CD14-positive monocyte (primary cell): Measurements from ENCODE around the gene LAG3. TPM values are rescaled to one million over a fixed set of nuclear protein-coding genes. Genes with fewer than 3 reads are reported as not detected.
A peak's percentile ranks its signal among the peaks of the same experiment; 100 is the strongest.

Experiments used
- DNase-seq, 3 donors: peaks; one replicate each; pipeline ENCODE4 v3.0.0-alpha.2; 2011 to 2022
- H2AFZ ChIP-seq: 2 replicates; pipeline ENCODE4 v1.6.0; 2012; ENCODE audit warnings: mild to moderate bottlenecking, low read depth, low read length, inconsistent platforms; ENCODE audit not compliant: insufficient read depth, poor library complexity, severe bottlenecking
- H3K27ac ChIP-seq, 2 donors: 1 replicate in 1 of 2; 2 replicates in 1 of 2; pipeline ENCODE4 v1.5.1; 2012 to 2013; ENCODE audit warnings: low read length in 2 of 2, control low read depth in 1 of 2, inconsistent platforms in 1 of 2, low read depth in 1 of 2, mild to moderate bottlenecking in 1 of 2
- H3K27me3 ChIP-seq, 2 donors: one replicate each; pipeline versions ENCODE4 v1.6.0 to v1.6.1; 2011 to 2013; ENCODE audit warnings: low read length in 2 of 2; ENCODE audit not compliant: control insufficient read depth in 2 of 2, insufficient read depth in 2 of 2
- H3K36me3 ChIP-seq, 2 donors: replicated peaks in 1 of 2; 1 replicate in 1 of 2; 2 replicates in 1 of 2; pipeline versions ENCODE4 v1.5.1 to v1.6.1; 2012 to 2013; ENCODE audit warnings: low read length in 2 of 2, control low read depth in 1 of 2, inconsistent platforms in 1 of 2, mild to moderate bottlenecking in 1 of 2; ENCODE audit not compliant: insufficient read depth in 2 of 2, control insufficient read depth in 1 of 2
- H3K4me1 ChIP-seq, 2 donors: 1 replicate in 1 of 2; 2 replicates in 1 of 2; pipeline versions ENCODE4 v1.5.1 to v1.6.1; 2012 to 2013; ENCODE audit warnings: low read length in 2 of 2, control low read depth in 1 of 2, inconsistent platforms in 1 of 2, mild to moderate bottlenecking in 1 of 2, moderate library complexity in 1 of 2; ENCODE audit not compliant: insufficient read depth in 2 of 2, control insufficient read depth in 1 of 2
- H3K4me2 ChIP-seq: replicated peaks from 2 replicates; pipeline ENCODE3; 2012; ENCODE audit warnings: low read length, moderate library complexity, mild to moderate bottlenecking; ENCODE audit not compliant: poor library complexity, severe bottlenecking; ENCODE audit errors: extremely low read depth
- H3K4me3 ChIP-seq, 3 experiments: fragments of 200-600 bp in 1 of 3; sonication (generic) in 1 of 3; replicated peaks in 1 of 3; 1 replicate in 2 of 3; 2 replicates in 1 of 3; pipeline ENCODE4 v1.5.1; 2011 to 2013; ENCODE audit warnings: low read length in 3 of 3, mild to moderate bottlenecking in 3 of 3, control low read depth in 2 of 3, low read depth in 2 of 3, inconsistent platforms in 1 of 3, moderate library complexity in 1 of 3
- H3K79me2 ChIP-seq: 2 replicates; pipeline ENCODE4 v1.6.0; 2012; ENCODE audit warnings: mild to moderate bottlenecking, control low read depth, inconsistent platforms, low read length, moderate library complexity; ENCODE audit not compliant: insufficient read depth
- H3K9ac ChIP-seq: 2 replicates; pipeline ENCODE4 v1.6.0; 2017; ENCODE audit warnings: low read length, mild to moderate bottlenecking; ENCODE audit not compliant: insufficient read depth, poor library complexity, severe bottlenecking
- H3K9me3 ChIP-seq, 2 donors: replicated peaks in 1 of 2; 1 replicate in 1 of 2; 2 replicates in 1 of 2; pipeline versions ENCODE4 v1.5.1 to v1.6.1; 2012 to 2013; ENCODE audit warnings: low read length in 2 of 2, control low read depth in 1 of 2; ENCODE audit not compliant: control insufficient read depth in 1 of 2, insufficient read depth in 1 of 2
- H4K20me1 ChIP-seq: 2 replicates; pipeline ENCODE4 v1.6.0; 2012; ENCODE audit warnings: mild to moderate bottlenecking, low read length, control low read depth, moderate library complexity; ENCODE audit not compliant: insufficient read depth
- H3K27ac Mint-ChIP-seq, 7 donors: one replicate each; pipeline ENCODE4 v1.8.0; 2020; ENCODE audit warnings: mild to moderate bottlenecking in 7 of 7, mixed read lengths in 7 of 7, moderate library complexity in 6 of 7, inconsistent platforms in 2 of 7
- H3K27me3 Mint-ChIP-seq, 3 donors: one replicate each; pipeline ENCODE4 v1.8.0; 2021 to 2022; ENCODE audit warnings: low read depth in 3 of 3, mild to moderate bottlenecking in 3 of 3, mixed read lengths in 3 of 3, moderate library complexity in 3 of 3, inconsistent platforms in 1 of 3
- H3K36me3 Mint-ChIP-seq, 2 donors: one replicate each; pipeline ENCODE4 v1.8.0; 2020; ENCODE audit warnings: mixed read lengths in 2 of 2, inconsistent platforms in 1 of 2, mild to moderate bottlenecking in 1 of 2
- H3K4me1 Mint-ChIP-seq: one replicate; pipeline ENCODE4 v1.8.0; 2020; ENCODE audit warnings: mild to moderate bottlenecking, mixed read lengths
- H3K4me3 Mint-ChIP-seq, 2 donors: one replicate each; pipeline ENCODE4 v1.8.0; 2020; ENCODE audit warnings: mild to moderate bottlenecking in 2 of 2, mixed read lengths in 2 of 2, moderate library complexity in 1 of 2
- H3K9me3 Mint-ChIP-seq, 7 donors: one replicate each; pipeline ENCODE4 v1.8.0; 2020 to 2022; ENCODE audit warnings: mixed read lengths in 7 of 7, mild to moderate bottlenecking in 6 of 7, moderate library complexity in 6 of 7, inconsistent platforms in 2 of 7
- CTCF ChIP-seq: fragments of 200-600 bp; IDR thresholded peaks from one replicate; pipeline ENCODE4 v1.8.0; 2022; ENCODE audit warnings: antibody characterized with exemption, mild to moderate bottlenecking
- WGBS: methylation state at CpG from one replicate; pipeline ENCODE4 v1.1.5; 2013; ENCODE audit warnings: missing lambda C conversion rate; ENCODE audit not compliant: insufficient coverage; 5-methylcytosine and 5-hydroxymethylcytosine counted together
- intact Hi-C, 2 donors: fragments of 100-400 bp; cut with micrococcal nuclease; formaldehyde crosslinking; loops; one replicate each; pipeline versions ENCODE4 v1.15.0 to v1.15.1; 2023
- polyA plus RNA-seq, 3 donors: library from polyadenylated mRNA; depleted of rRNA in 1 of 3; unstranded in 2 of 3; stranded (reverse) in 1 of 3; fragments of 300-500 nt in 2 of 3; fragments of >200 nt in 1 of 3; fragmentation: Illumina TruSeq in 2 of 3; gene quantifications; 1 replicate in 2 of 3; 2 replicates in 1 of 3; pipeline ENCODE4 v1.2.3, GENCODE V29; 2012 to 2021

LAG3 gene
- polyA plus RNA-seq, 3 donors = 0.04 TPM; not detected in 2

GRCh38 chr12:6769666-6770065 is 2.7 kb upstream of the LAG3 start:
- intact Hi-C loops = no loop called here
- Histone ChIP-seq H4K20me1 (no peaks in the 10 kb centered on the region), H3K4me2 (no peak overlapping the region), H2AFZ (no peak overlapping the region), H3K27ac (no peak overlapping the region), H3K79me2 (no peaks in the 10 kb centered on the region), H3K9ac (no peak overlapping the region), H3K4me3 (no peak overlapping the region), H3K9me3 (peaks cover 0 to 16% of the 10 kb centered on the region in 2 donors), H3K4me1 (peaks cover 42 to 62% of the 10 kb centered on the region in 2 donors), H3K36me3 (no peaks in the 10 kb centered on the region), H3K27me3 (peaks cover 30 to 69% of the 10 kb centered on the region in 2 donors)
- Mint-ChIP-seq H3K9me3 (peaks cover 0 to 12% (median 6%) of the 10 kb centered on the region in 7 donors), H3K27me3 (peaks cover 59 to 81% (median 77%) of the 10 kb centered on the region in 3 donors), H3K4me1 (peaks cover 60% of the 10 kb centered on the region), H3K27ac (no peak overlapping the region), H3K4me3 (peak overlapping the region in 1 of 2 donors; percentile 11), H3K36me3 (peaks cover 8 to 22% of the 10 kb centered on the region in 2 donors)
- TF ChIP-seq CTCF = no peak
- 0% methylated on average over 2 of the region's 4 CpGs for WGBS
- DNase-seq = no peak

DNA sequence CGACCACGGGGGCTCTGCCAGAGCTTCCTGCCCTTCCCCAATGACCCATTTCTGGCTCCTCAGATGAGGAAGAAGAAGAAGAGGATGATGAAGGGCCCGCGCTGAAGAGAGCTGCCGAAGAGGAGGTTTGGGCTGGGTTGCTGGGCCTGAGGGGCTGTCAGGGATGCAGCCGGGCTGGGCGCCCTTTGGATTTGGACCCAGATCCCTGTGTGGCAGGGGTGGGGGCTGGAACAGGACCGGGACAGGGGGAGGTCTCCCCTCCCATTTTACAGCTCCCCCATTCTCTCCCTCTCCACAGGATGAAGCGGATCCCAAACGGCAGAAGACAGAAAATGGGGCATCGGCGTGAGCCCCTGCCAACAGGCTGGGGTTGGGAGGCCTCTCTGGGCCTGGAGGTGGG is 2.2 kb upstream of the LAG3 start:
- Histone ChIP-seq H3K4me2 (no peak overlapping the region), H3K4me1 (peaks cover 38 to 59% of the 10 kb centered on the region in 2 donors), H2AFZ (no peak overlapping the region), H4K20me1 (no peaks in the 10 kb centered on the region), H3K79me2 (no peaks in the 10 kb centered on the region), H3K9ac (no peak overlapping the region), H3K9me3 (peaks cover 0 to 17% of the 10 kb centered on the region in 2 donors), H3K4me3 (no peak overlapping the region), H3K27me3 (peaks cover 25 to 69% of the 10 kb centered on the region in 2 donors), H3K36me3 (no peaks in the 10 kb centered on the region), H3K27ac (no peak overlapping the region)
- H3K27me3 Mint-ChIP-seq = peaks cover 60 to 82% (median 78%) of the 10 kb centered on the region in 3 donors
- no CpG with 5 or more reads among the region's 12 CpGs for WGBS
- peaks cover 0 to 14% (median 5%) of the 10 kb centered on the region in 7 donors for H3K9me3 Mint-ChIP-seq
- H3K27ac Mint-ChIP-seq = no peak overlapping the region
- H3K36me3 Mint-ChIP-seq = peaks cover 8 to 24% of the 10 kb centered on the region in 2 donors
- H3K4me1 Mint-ChIP-seq = peaks cover 57% of the 10 kb centered on the region
- no peak overlapping the region for H3K4me3 Mint-ChIP-seq
- TF ChIP-seq CTCF = no peak
- intact Hi-C loops = no loop called here
- no peak for DNase-seq
